Caco-2 (cell line): Measurements from ENCODE around the gene FAM3D. TPM values are rescaled to one million over a fixed set of nuclear protein-coding genes. Genes with fewer than 3 reads are reported as not detected.
A peak's percentile ranks its signal among the peaks of the same experiment; 100 is the strongest.

ENCODE experiments used
- BruUV-seq: library from RNA; stranded (reverse); fragments of 400-500 nt; replicated peaks from 2 replicates; lab custom pipeline; 2021; lab: Mats Ljungman, UMichigan
- CTCF ChIA-PET: fragments of 300-600 bp; sonication (Branson Sonifier 250); formaldehyde crosslinking; loops from one replicate; lab custom pipeline; 2022; ENCODE audit warnings: antibody characterized with exemption; lab: Charles Lee
- POLR2A ChIA-PET: fragments of 300-600 bp; sonication (Branson Sonifier 250); formaldehyde crosslinking; loops from one replicate; lab custom pipeline; 2022; ENCODE audit warnings: antibody characterized with exemption; lab: Charles Lee
- DNase-seq, 2 experiments: peaks; one replicate each; pipeline versions ENCODE4 v3.0.0 to v3.0.0-alpha.2; 2020 to 2022
- H3K27me3 ChIP-seq: replicated peaks from 2 replicates; pipeline ENCODE4 v1.6.0; 2011; ENCODE audit warnings: low read length; ENCODE audit not compliant: control insufficient read depth, insufficient read depth
- H3K36me3 ChIP-seq: 2 replicates; pipeline ENCODE4 v1.5.1; 2011; ENCODE audit warnings: low read length; ENCODE audit not compliant: control insufficient read depth, insufficient read depth
- H3K4me1 ChIP-seq: fragments of 250-450 bp; sonication (Bioruptor Pico); 2 replicates; pipeline ENCODE4 v1.5.1; 2020; ENCODE audit warnings: mild to moderate bottlenecking
- H3K4me3 ChIP-seq: 2 replicates; pipeline ENCODE4 v1.5.1; 2011; ENCODE audit warnings: low read depth, mild to moderate bottlenecking, control low read depth, low read length
- H3K9me3 ChIP-seq: fragments of 250-450 bp; sonication (Bioruptor Pico); 2 replicates; pipeline ENCODE4 v1.5.1; 2020; ENCODE audit warnings: mild to moderate bottlenecking, moderate library complexity
- H3K27ac Mint-ChIP-seq: one replicate; pipeline ENCODE4 v1.8.0; 2022; ENCODE audit warnings: mixed read lengths; ENCODE audit not compliant: unreplicated experiment
- H3K27me3 Mint-ChIP-seq: one replicate; pipeline ENCODE4 v1.8.0; 2022; ENCODE audit warnings: mixed read lengths; ENCODE audit not compliant: insufficient read depth, unreplicated experiment
- H3K36me3 Mint-ChIP-seq: one replicate; pipeline ENCODE4 v1.8.0; 2022; ENCODE audit warnings: mild to moderate bottlenecking, mixed read lengths; ENCODE audit not compliant: insufficient read depth, unreplicated experiment
- H3K4me1 Mint-ChIP-seq: one replicate; pipeline ENCODE4 v1.8.0; 2022; ENCODE audit warnings: low read depth, mixed read lengths; ENCODE audit not compliant: unreplicated experiment
- H3K4me3 Mint-ChIP-seq: one replicate; pipeline ENCODE4 v1.8.0; 2022; ENCODE audit warnings: mild to moderate bottlenecking, moderate library complexity, mixed read lengths; ENCODE audit not compliant: unreplicated experiment
- H3K9me3 Mint-ChIP-seq: one replicate; pipeline ENCODE4 v1.8.0; 2022; ENCODE audit warnings: mixed read lengths; ENCODE audit not compliant: unreplicated experiment
- intact Hi-C: fragments of 100-400 bp; cut with micrococcal nuclease; formaldehyde crosslinking; loops from one replicate; pipeline ENCODE4 v1.10.0; 2022; ENCODE audit not compliant: unreplicated experiment
- total RNA-seq: library from RNA; stranded (reverse); gene quantifications from 2 replicates; pipeline ENCODE4 v1.2.3, GENCODE V29; 2022
- TF ChIP-seq, protein P1 (sequence below), 2 experiments: fragments of 200-600 bp in 1 of 2; IDR thresholded peaks; 1 replicate in 1 of 2; 2 replicates in 1 of 2; pipeline versions ENCODE4 v1.5.1 to v1.8.0; 2011 to 2022; ENCODE audit warnings: antibody characterized with exemption in 1 of 2, control low read depth in 1 of 2, inconsistent platforms in 1 of 2, low read depth in 1 of 2, low read length in 1 of 2, mild to moderate bottlenecking in 1 of 2, moderate library complexity in 1 of 2; ENCODE audit not compliant: insufficient read depth in 1 of 2, severe bottlenecking in 1 of 2, unreplicated experiment in 1 of 2

FAM3D gene
- total RNA-seq, 1 experiment from 2014 or later, result not detected

- no TSS peak for BruUV-seq
- ChIA-PET POLR2A (no interaction called here), CTCF (no interaction called here)
- Histone ChIP-seq H3K4me1 (0 out of 2 replicates have a peak, but pooled peaks cover 9% of the 10 kb centered on the region), H3K27me3 (no peaks in the 10 kb centered on the region), H3K9me3 (no peaks in the 10 kb centered on the region), H3K36me3 (no peaks in the 10 kb centered on the region), H3K4me3 (no peak overlapping the region)
- peak in 1 of 2 experiments; percentile 53 for DNase-seq
- Mint-ChIP-seq H3K4me1 (no peaks in the 10 kb centered on the region), H3K27me3 (no peaks in the 10 kb centered on the region), H3K9me3 (no peaks in the 10 kb centered on the region), H3K36me3 (no peaks in the 10 kb centered on the region), H3K27ac (no peak overlapping the region), H3K4me3 (no peak overlapping the region)
- TF ChIP-seq, protein P1, sequence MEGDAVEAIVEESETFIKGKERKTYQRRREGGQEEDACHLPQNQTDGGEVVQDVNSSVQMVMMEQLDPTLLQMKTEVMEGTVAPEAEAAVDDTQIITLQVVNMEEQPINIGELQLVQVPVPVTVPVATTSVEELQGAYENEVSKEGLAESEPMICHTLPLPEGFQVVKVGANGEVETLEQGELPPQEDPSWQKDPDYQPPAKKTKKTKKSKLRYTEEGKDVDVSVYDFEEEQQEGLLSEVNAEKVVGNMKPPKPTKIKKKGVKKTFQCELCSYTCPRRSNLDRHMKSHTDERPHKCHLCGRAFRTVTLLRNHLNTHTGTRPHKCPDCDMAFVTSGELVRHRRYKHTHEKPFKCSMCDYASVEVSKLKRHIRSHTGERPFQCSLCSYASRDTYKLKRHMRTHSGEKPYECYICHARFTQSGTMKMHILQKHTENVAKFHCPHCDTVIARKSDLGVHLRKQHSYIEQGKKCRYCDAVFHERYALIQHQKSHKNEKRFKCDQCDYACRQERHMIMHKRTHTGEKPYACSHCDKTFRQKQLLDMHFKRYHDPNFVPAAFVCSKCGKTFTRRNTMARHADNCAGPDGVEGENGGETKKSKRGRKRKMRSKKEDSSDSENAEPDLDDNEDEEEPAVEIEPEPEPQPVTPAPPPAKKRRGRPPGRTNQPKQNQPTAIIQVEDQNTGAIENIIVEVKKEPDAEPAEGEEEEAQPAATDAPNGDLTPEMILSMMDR (IDR thresholded peaks at IDR 0.05; ENCODE audit: insufficient read depth in 1 of 2, low read depth in 1 of 2, low read length in 1 of 2, severe bottlenecking in 1 of 2, unreplicated experiment in 1 of 2), result no peak
- intact Hi-C loops, result no loop called here
Measured at GRCh38 chr3:58668247-58668646, 1.7 kb upstream of the FAM3D start.

- no peaks in the 10 kb centered on the region for H3K27me3 ChIP-seq
- H3K4me3 ChIP-seq, result no peak overlapping the region
- ChIA-PET CTCF (no interaction called here), POLR2A (no interaction called here)
- Mint-ChIP-seq H3K27ac (no peak overlapping the region), H3K9me3 (no peaks in the 10 kb centered on the region), H3K27me3 (no peaks in the 10 kb centered on the region), H3K36me3 (no peaks in the 10 kb centered on the region), H3K4me3 (no peak overlapping the region), H3K4me1 (no peaks in the 10 kb centered on the region)
- no peak for DNase-seq
- intact Hi-C loops, result no loop called here
- TF ChIP-seq, protein P1 (IDR thresholded peaks at IDR 0.05; ENCODE audit: insufficient read depth in 1 of 2, low read depth in 1 of 2, low read length in 1 of 2, severe bottlenecking in 1 of 2, unreplicated experiment in 1 of 2), result no peak
- H3K9me3 ChIP-seq, result no peaks in the 10 kb centered on the region
- H3K4me1 ChIP-seq, result 0 out of 2 replicates have a peak, but pooled peaks cover 9% of the 10 kb centered on the region
- H3K36me3 ChIP-seq, result no peaks in the 10 kb centered on the region
- BruUV-seq, result no TSS peak
Measured at GRCh38 chr3:58667704-58668103, 1.1 kb upstream of the FAM3D start.

GRCh38 chr3:58667229-58667628, 655 bp upstream of the FAM3D start:
- Histone ChIP-seq H3K4me3 (no peak overlapping the region), H3K36me3 (no peaks in the 10 kb centered on the region), H3K4me1 (0 out of 2 replicates have a peak, but pooled peaks cover 9% of the 10 kb centered on the region), H3K9me3 (no peaks in the 10 kb centered on the region), H3K27me3 (no peaks in the 10 kb centered on the region)
- TF ChIP-seq, protein P1 (IDR thresholded peaks at IDR 0.05; ENCODE audit: insufficient read depth in 1 of 2, low read depth in 1 of 2, low read length in 1 of 2, severe bottlenecking in 1 of 2, unreplicated experiment in 1 of 2), result no peak
- H3K27me3 Mint-ChIP-seq, result no peaks in the 10 kb centered on the region
- ChIA-PET POLR2A (no interaction called here), CTCF (no interaction called here)
- DNase-seq, result no peak
- intact Hi-C loops, result no loop called here
- no peak overlapping the region for H3K27ac Mint-ChIP-seq
- no TSS peak for BruUV-seq
- no peaks in the 10 kb centered on the region for H3K36me3 Mint-ChIP-seq
- H3K4me3 Mint-ChIP-seq, result no peak overlapping the region
- H3K9me3 Mint-ChIP-seq, result no peaks in the 10 kb centered on the region
- no peaks in the 10 kb centered on the region for H3K4me1 Mint-ChIP-seq
